IMR-90 (cell line): ENCODE measurements around the gene CRB1. TPM values are rescaled to one million over a fixed set of nuclear protein-coding genes. Genes with fewer than 3 reads are reported as not detected.
A peak's percentile ranks its signal among the peaks of the same experiment; 100 is the strongest.

ENCODE experiments used
- ATAC-seq: fragments of 200-7000 bp; cut with Tn5 transposase; 2 replicates; pipeline ENCODE4 v1.9.1; 2020; ENCODE audit warnings: low read depth, mild to moderate bottlenecking, moderate library complexity
- BruUV-seq: library from RNA; stranded (reverse); fragments of 400-500 nt; replicated peaks from 2 replicates; lab custom pipeline; 2021; lab: Mats Ljungman, UMichigan
- CTCF ChIA-PET: fragments of 300-600 bp; formaldehyde crosslinking; extraction: SDS; loops from one replicate; lab custom pipeline; 2021; ENCODE audit warnings: antibody characterized with exemption; lab: Yijun Ruan, JAX
- POLR2A ChIA-PET: fragments of 300-600 bp; sonication (Branson Sonifier 250); formaldehyde crosslinking; loops from one replicate; lab custom pipeline; 2022; ENCODE audit warnings: antibody characterized with exemption; ENCODE audit not compliant: unreplicated experiment; lab: Charles Lee
- DNase-seq: peaks from one replicate; pipeline ENCODE4 v3.0.0; 2013
- H2AFZ ChIP-seq: replicated peaks from 2 replicates; pipeline ENCODE3; 2013; ENCODE audit warnings: low read length, mild to moderate bottlenecking; ENCODE audit not compliant: poor library complexity
- H2AK5ac ChIP-seq: 2 replicates; pipeline ENCODE4 v1.6.1; 2013; ENCODE audit warnings: low read depth, low read length, inconsistent platforms
- H2AK9ac ChIP-seq: replicated peaks from 2 replicates; pipeline ENCODE3; 2013; ENCODE audit warnings: mild to moderate bottlenecking, low read depth, low read length, moderate library complexity; ENCODE audit not compliant: poor library complexity
- H2BK120ac ChIP-seq: 2 replicates; pipeline ENCODE4 v1.6.1; 2013; ENCODE audit warnings: low read depth, low read length, inconsistent platforms
- H2BK15ac ChIP-seq: 3 replicates; pipeline ENCODE4 v1.6.1; 2013; ENCODE audit warnings: low read depth, low read length, inconsistent platforms
- H2BK20ac ChIP-seq: 2 replicates; pipeline ENCODE4 v1.6.1; 2013; ENCODE audit warnings: low read depth, mild to moderate bottlenecking, inconsistent platforms, low read length, moderate library complexity
- H2BK5ac ChIP-seq: 2 replicates; pipeline ENCODE4 v1.6.1; 2013; ENCODE audit warnings: mild to moderate bottlenecking, low read depth, low read length, inconsistent platforms; ENCODE audit not compliant: poor library complexity, severe bottlenecking
- H3K14ac ChIP-seq: replicated peaks from 2 replicates; pipeline ENCODE4 v1.6.1; 2013; ENCODE audit warnings: low read depth, low read length, inconsistent platforms
- H3K18ac ChIP-seq: 2 replicates; pipeline ENCODE4 v1.6.1; 2013; ENCODE audit warnings: low read depth, low read length, control low read depth
- H3K23ac ChIP-seq: 2 replicates; pipeline ENCODE4 v1.6.1; 2013; ENCODE audit warnings: low read depth, low read length, inconsistent platforms
- H3K27ac ChIP-seq: 2 replicates; pipeline ENCODE4 v1.5.1; 2013; ENCODE audit warnings: mild to moderate bottlenecking, control low read depth, low read length; ENCODE audit not compliant: insufficient read depth
- H3K27me3 ChIP-seq: 2 replicates; pipeline ENCODE4 v1.6.1; 2013; ENCODE audit warnings: low read length; ENCODE audit not compliant: control insufficient read depth, insufficient read depth
- H3K36me3 ChIP-seq: 2 replicates; pipeline ENCODE4 v1.6.1; 2013; ENCODE audit warnings: low read length, mixed read lengths; ENCODE audit not compliant: control insufficient read depth, insufficient read depth
- H3K4ac ChIP-seq: 2 replicates; pipeline ENCODE4 v1.6.1; 2013; ENCODE audit warnings: low read depth, low read length, inconsistent platforms
- H3K4me1 ChIP-seq: 2 replicates; pipeline ENCODE4 v1.6.1; 2013; ENCODE audit warnings: low read length, mixed read lengths; ENCODE audit not compliant: control insufficient read depth, insufficient read depth
- H3K4me2 ChIP-seq: 2 replicates; pipeline ENCODE4 v1.6.1; 2013; ENCODE audit warnings: low read depth, mild to moderate bottlenecking, control low read depth, low read length, moderate library complexity
- H3K4me3 ChIP-seq: 2 replicates; pipeline ENCODE4 v1.5.1; 2013; ENCODE audit warnings: low read depth, mild to moderate bottlenecking, control low read depth, low read length, moderate library complexity; ENCODE audit not compliant: insufficient read depth
- H3K56ac ChIP-seq: 2 replicates; pipeline ENCODE4 v1.6.1; 2013; ENCODE audit warnings: low read length, inconsistent platforms; ENCODE audit not compliant: insufficient read depth; ENCODE audit errors: extremely low read depth
- H3K79me1 ChIP-seq, 2 experiments: 2 replicates each; pipeline ENCODE4 v1.6.1; 2013; ENCODE audit warnings: low read length in 2 of 2, inconsistent platforms in 1 of 2, low read depth in 1 of 2
- H3K9ac ChIP-seq: 2 replicates; pipeline ENCODE4 v1.6.1; 2013; ENCODE audit warnings: low read depth, low read length, control low read depth
- H3K9me1 ChIP-seq: 2 replicates; pipeline ENCODE4 v1.6.1; 2013; ENCODE audit warnings: low read length, inconsistent platforms; ENCODE audit not compliant: insufficient read depth
- H3K9me3 ChIP-seq: 2 replicates; pipeline ENCODE4 v1.6.1; 2013; ENCODE audit warnings: low read length; ENCODE audit not compliant: control insufficient read depth, insufficient read depth
- H4K20me1 ChIP-seq: 2 replicates; pipeline ENCODE4 v1.6.1; 2013; ENCODE audit warnings: low read length, inconsistent platforms; ENCODE audit not compliant: insufficient read depth
- H4K5ac ChIP-seq: 2 replicates; pipeline ENCODE4 v1.6.1; 2013; ENCODE audit warnings: mild to moderate bottlenecking, low read depth, low read length, control low read depth
- H4K8ac ChIP-seq, 2 experiments: 2 replicates each; pipeline ENCODE4 v1.6.1; 2013; ENCODE audit warnings: low read depth in 2 of 2, low read length in 2 of 2, control low read depth in 1 of 2, inconsistent platforms in 1 of 2
- H4K91ac ChIP-seq: 2 replicates; pipeline ENCODE4 v1.6.1; 2013; ENCODE audit warnings: low read depth, low read length, inconsistent platforms; ENCODE audit not compliant: insufficient read depth
- BHLHE40 ChIP-seq: fragments of 150-350 bp; IDR thresholded peaks from 2 replicates; pipeline ENCODE4 v1.6.1; 2016; ENCODE audit warnings: mild to moderate bottlenecking, low read depth, low read length
- CHD1 ChIP-seq: IDR thresholded peaks from 2 replicates; pipeline ENCODE4 v1.6.1; 2012; ENCODE audit warnings: low read depth, low read length, improper control_type of control experiment
- MAFK ChIP-seq: IDR thresholded peaks from 2 replicates; pipeline ENCODE4 v1.6.1; 2012; ENCODE audit warnings: low read depth, low read length, improper control_type of control experiment
- MAZ ChIP-seq: IDR thresholded peaks from 2 replicates; pipeline ENCODE4 v1.6.1; 2012; ENCODE audit warnings: low read depth, mild to moderate bottlenecking, low read length, improper control_type of control experiment, moderate library complexity, borderline replicate concordance
- MXI1 ChIP-seq: IDR thresholded peaks from 2 replicates; pipeline ENCODE4 v1.6.1; 2012; ENCODE audit warnings: low read depth, mild to moderate bottlenecking, low read length, moderate library complexity, borderline replicate concordance
- NFE2L2 ChIP-seq: fragments of 150-350 bp; IDR thresholded peaks from 2 replicates; pipeline ENCODE4 v1.6.1; 2016; ENCODE audit warnings: low read depth, mild to moderate bottlenecking, low read length
- POLR2A ChIP-seq: IDR thresholded peaks from 2 replicates; pipeline ENCODE4 v1.6.1; 2012; ENCODE audit warnings: mild to moderate bottlenecking, low read depth, low read length
- RAD21 ChIP-seq: IDR thresholded peaks from 2 replicates; pipeline ENCODE4 v1.6.1; 2012; ENCODE audit warnings: low read length, improper control_type of control experiment
- RCOR1 ChIP-seq: IDR thresholded peaks from 2 replicates; pipeline ENCODE4 v1.6.1; 2012; ENCODE audit warnings: mild to moderate bottlenecking, low read length, improper control_type of control experiment; ENCODE audit not compliant: insufficient replicate concordance
- RFX5 ChIP-seq: IDR thresholded peaks from 2 replicates; pipeline ENCODE4 v1.8.0; 2012; ENCODE audit warnings: low read depth, mild to moderate bottlenecking, low read length, moderate library complexity
- SMC3 ChIP-seq: fragments of 150-350 bp; IDR thresholded peaks from 2 replicates; pipeline ENCODE4 v1.6.1; 2016; ENCODE audit warnings: low read depth, mild to moderate bottlenecking, antibody characterized with exemption, low read length, moderate library complexity
- WGBS, 2 experiments: methylation state at CpG; one replicate each; pipeline versions ENCODE4 v1.1.5 to v1.1.7; 2013; ENCODE audit warnings: missing lambda C conversion rate in 2 of 2; ENCODE audit not compliant: insufficient read length in 1 of 2; ENCODE audit errors: extremely low coverage in 2 of 2; 5-methylcytosine and 5-hydroxymethylcytosine counted together
- dilution Hi-C: fragments of 300-500 bp; cut with HindIII; formaldehyde crosslinking; loops from one replicate; pipeline ENCODE4 v1.14.3; 2018; ENCODE audit warnings: low sequenced_read_pairs; ENCODE audit not compliant: unreplicated experiment
- in situ Hi-C: fragments of 300-500 bp; cut with MboI; formaldehyde crosslinking; loops from 3 replicates; pipeline ENCODE4 v1.14.3; 2019; ENCODE audit warnings: low sequenced_read_pairs, inconsistent platforms, mixed read lengths
- intact Hi-C: fragments of 100-400 bp; cut with micrococcal nuclease; formaldehyde crosslinking; loops from 2 replicates; pipeline ENCODE4 v1.10.0; 2022
- polyA plus RNA-seq, 3 experiments: library from polyadenylated mRNA; depleted of rRNA; stranded (reverse); fragments of >200 nt; gene quantifications; 2 replicates each; pipeline ENCODE4 v1.2.3, GENCODE V29; 2012; ENCODE audit warnings: low replicate concordance in 1 of 3
- total RNA-seq: library from RNA; depleted of rRNA; stranded (reverse); fragments of >200 nt; gene quantifications from 2 replicates; pipeline ENCODE4 v1.2.3, GENCODE V29; 2012
- TF ChIP-seq, protein P1 (sequence below): conservative IDR thresholded peaks from 2 replicates; pipeline ENCODE4 v1.5.1; 2012; ENCODE audit warnings: mild to moderate bottlenecking, low read depth, low read length, improper control_type of control experiment
- TF ChIP-seq, protein P2 (sequence below): fragments of 150-350 bp; IDR thresholded peaks from 2 replicates; pipeline ENCODE4 v1.6.1; 2017; ENCODE audit warnings: mild to moderate bottlenecking, antibody characterized with exemption, low read length, low read depth

Gene CRB1
- total and polyA plus RNA-seq, 2 of the 4 experiments (the other 2 are of a cell fraction) = not detected

DNA sequence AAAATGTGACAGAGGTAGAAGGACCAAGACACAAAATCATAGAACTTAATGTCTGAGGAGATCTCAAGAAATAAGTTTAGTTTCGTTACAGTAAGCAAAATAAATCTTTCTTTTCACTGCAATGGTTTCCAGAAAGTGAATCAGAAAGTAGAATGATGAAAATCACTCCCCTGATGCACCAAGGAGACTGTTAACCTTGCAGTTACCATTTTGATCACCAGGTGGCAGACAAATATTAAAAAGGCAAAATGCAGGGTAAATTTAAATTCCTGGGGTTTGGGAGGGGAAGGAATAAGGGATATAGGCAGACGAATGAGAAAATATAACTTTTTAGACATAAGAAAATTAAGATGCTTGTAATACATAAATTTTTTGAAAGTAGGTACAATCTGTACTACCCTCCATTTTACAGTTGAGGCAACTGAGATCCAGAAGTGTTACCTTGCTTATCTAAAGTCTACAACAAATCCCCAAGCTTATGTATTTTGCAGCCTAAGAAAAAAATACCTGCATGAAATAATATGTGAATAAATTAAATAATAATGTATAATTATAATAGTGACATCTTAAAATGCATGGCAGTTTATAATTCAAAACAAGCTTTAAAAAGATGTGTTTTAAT is 253.2 kb downstream of the CRB1 start:
- H4K8ac ChIP-seq = no peak overlapping the region
- H3K4me2 ChIP-seq = no peak overlapping the region
- H3K4ac ChIP-seq = no peak overlapping the region
- no CpG with 5 or more reads among the region's 2 CpGs for WGBS, 2 experiments
- H4K91ac ChIP-seq = no peak overlapping the region
- no peak overlapping the region for H3K27ac ChIP-seq
- DNase-seq (peak; percentile 44), ATAC-seq (peak; percentile 66)
- no peak overlapping the region for H3K4me3 ChIP-seq
- no peak overlapping the region for H2AFZ ChIP-seq
- H4K5ac ChIP-seq = no peak overlapping the region
- no peaks in the 10 kb centered on the region for H3K36me3 ChIP-seq
- no peak overlapping the region for H2BK120ac ChIP-seq
- H3K9me3 ChIP-seq = no peaks in the 10 kb centered on the region
- ChIA-PET CTCF (interaction anchor here (0.6 to 1.2 kb wide), 5 partner anchors 15 to 394 kb away, joined by 3 read pairs; no protein-coding TSS in a partner anchor), POLR2A (no interaction called here)
- H2AK5ac ChIP-seq = no peak overlapping the region
- no peak overlapping the region for H2BK5ac ChIP-seq
- H2BK20ac ChIP-seq = no peak overlapping the region
- no peak overlapping the region for H3K14ac ChIP-seq
- H3K4me1 ChIP-seq = no peaks in the 10 kb centered on the region
- BruUV-seq = no TSS peak
- dilution Hi-C loops (no loop called here), intact Hi-C loops (loop anchor here (5.0 kb wide), 2 partner anchors 946 to 1161 kb away; no protein-coding TSS in a partner anchor), in situ Hi-C loops (loop anchor here (5.0 to 10.0 kb wide), 2 partner anchors 401 to 944 kb away; no protein-coding TSS in a partner anchor)
- H3K27me3 ChIP-seq = no peaks in the 10 kb centered on the region
- no peaks in the 10 kb centered on the region for H4K20me1 ChIP-seq
- no peak overlapping the region for H3K56ac ChIP-seq
- H3K23ac ChIP-seq = no peak overlapping the region
- no peaks in the 10 kb centered on the region for H3K9me1 ChIP-seq
- no peak overlapping the region for H3K9ac ChIP-seq
- TF ChIP-seq RFX5 (no peak), POLR2A (no peak), RCOR1 (no peak), CHD1 (no peak), MXI1 (no peak), SMC3 (peak; percentile 50), NFE2L2 (no peak), MAFK (no peak), MAZ (0 out of 2 replicates have a peak, but pooled peaks have one; percentile 24), BHLHE40 (no peak), RAD21 (peak; percentile 43)
- TF ChIP-seq, protein P1, sequence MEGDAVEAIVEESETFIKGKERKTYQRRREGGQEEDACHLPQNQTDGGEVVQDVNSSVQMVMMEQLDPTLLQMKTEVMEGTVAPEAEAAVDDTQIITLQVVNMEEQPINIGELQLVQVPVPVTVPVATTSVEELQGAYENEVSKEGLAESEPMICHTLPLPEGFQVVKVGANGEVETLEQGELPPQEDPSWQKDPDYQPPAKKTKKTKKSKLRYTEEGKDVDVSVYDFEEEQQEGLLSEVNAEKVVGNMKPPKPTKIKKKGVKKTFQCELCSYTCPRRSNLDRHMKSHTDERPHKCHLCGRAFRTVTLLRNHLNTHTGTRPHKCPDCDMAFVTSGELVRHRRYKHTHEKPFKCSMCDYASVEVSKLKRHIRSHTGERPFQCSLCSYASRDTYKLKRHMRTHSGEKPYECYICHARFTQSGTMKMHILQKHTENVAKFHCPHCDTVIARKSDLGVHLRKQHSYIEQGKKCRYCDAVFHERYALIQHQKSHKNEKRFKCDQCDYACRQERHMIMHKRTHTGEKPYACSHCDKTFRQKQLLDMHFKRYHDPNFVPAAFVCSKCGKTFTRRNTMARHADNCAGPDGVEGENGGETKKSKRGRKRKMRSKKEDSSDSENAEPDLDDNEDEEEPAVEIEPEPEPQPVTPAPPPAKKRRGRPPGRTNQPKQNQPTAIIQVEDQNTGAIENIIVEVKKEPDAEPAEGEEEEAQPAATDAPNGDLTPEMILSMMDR = peak; percentile 60
- TF ChIP-seq, protein P2, sequence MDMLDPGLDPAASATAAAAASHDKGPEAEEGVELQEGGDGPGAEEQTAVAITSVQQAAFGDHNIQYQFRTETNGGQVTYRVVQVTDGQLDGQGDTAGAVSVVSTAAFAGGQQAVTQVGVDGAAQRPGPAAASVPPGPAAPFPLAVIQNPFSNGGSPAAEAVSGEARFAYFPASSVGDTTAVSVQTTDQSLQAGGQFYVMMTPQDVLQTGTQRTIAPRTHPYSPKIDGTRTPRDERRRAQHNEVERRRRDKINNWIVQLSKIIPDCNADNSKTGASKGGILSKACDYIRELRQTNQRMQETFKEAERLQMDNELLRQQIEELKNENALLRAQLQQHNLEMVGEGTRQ = no peak
- no peaks in the 10 kb centered on the region for H3K79me1 ChIP-seq
- H2AK9ac ChIP-seq = no peak overlapping the region
- no peak overlapping the region for H2BK15ac ChIP-seq
- no peak overlapping the region for H3K18ac ChIP-seq
